HCT116 (cell line): ENCODE measurements around the gene LSM12. TPM values are rescaled to one million over a fixed set of nuclear protein-coding genes. Genes with fewer than 3 reads are reported as not detected.
"Not testable (repeated sequence)": the region's sequence is repeated elsewhere in the genome, so short reads cannot be mapped to it uniquely, and the experiment has no call there.

Experiments
- ATAC-seq: fragments of 200-7000 bp; cut with Tn5 transposase; 2 replicates; pipeline ENCODE4 v1.9.1; 2020; ENCODE audit warnings: mild to moderate bottlenecking, moderate library complexity
- BruUV-seq: library from RNA; stranded (reverse); fragments of 400-500 nt; replicated peaks from 2 replicates; lab custom pipeline; 2021; lab: Mats Ljungman, UMichigan
- CTCF ChIA-PET: fragments of 300-600 bp; sonication (Branson Sonifier 250); formaldehyde crosslinking; loops from one replicate; lab custom pipeline; 2021; ENCODE audit warnings: antibody characterized with exemption; lab: Charles Lee
- POLR2A ChIA-PET: fragments of 300-600, 350-600 bp; sonication (Branson Sonifier 250); formaldehyde crosslinking; loops from one replicate; lab custom pipeline; 2021; ENCODE audit warnings: antibody characterized with exemption; lab: Charles Lee
- RAD21 ChIA-PET, 2 experiments: fragments of 300-600 bp; sonication (Branson Sonifier 250); formaldehyde crosslinking; loops; one replicate each; lab custom pipeline; 2023; ENCODE audit warnings: low total read pairs in 2 of 2; ENCODE audit not compliant: uncharacterized antibody in 2 of 2, unreplicated experiment in 2 of 2, low non-redundant PET in 1 of 2; lab: Charles Lee
- DNase-seq: peaks from one replicate; pipeline ENCODE4 v3.0.0-alpha.2; 2010; ENCODE audit warnings: low read depth, low spot score
- H2AFZ ChIP-seq: fragments of 200-600 bp; shearing (Covaris generic), sonication (generic); 2 replicates; pipeline ENCODE4 v1.6.1; 2017; ENCODE audit warnings: low read depth, mixed run types, mixed read lengths, antibody characterized with exemption, low read length; ENCODE audit not compliant: poor library complexity, severe bottlenecking
- H3K27ac ChIP-seq: 2 replicates; pipeline ENCODE4 v1.5.1; 2012; ENCODE audit warnings: low read depth, low read length
- H3K27me3 ChIP-seq: fragments of 200-600 bp; sonication (generic); 2 replicates; pipeline ENCODE4 v1.6.1; 2016; ENCODE audit warnings: mixed run types, low read length, mixed read lengths; ENCODE audit not compliant: insufficient read depth
- H3K36me3 ChIP-seq, 2 experiments: fragments of 200-500 bp in 1 of 2; fragments of 200-600 bp in 1 of 2; sonication (Bioruptor generic) in 1 of 2; sonication (generic) in 1 of 2; 2 replicates each; pipeline versions ENCODE4 v1.5.1 to v1.6.1; 2014 to 2016; ENCODE audit warnings: low read length in 2 of 2, inconsistent platforms in 1 of 2, mixed read lengths in 1 of 2, mixed run types in 1 of 2; ENCODE audit not compliant: insufficient read depth in 2 of 2, control insufficient read depth in 1 of 2
- H3K4me1 ChIP-seq, 2 experiments: fragments of 200-600 bp in 1 of 2; sonication (generic) in 1 of 2; 2 replicates each; pipeline versions ENCODE4 v1.5.1 to v1.6.1; 2012 to 2017; ENCODE audit warnings: low read length in 2 of 2, inconsistent platforms in 1 of 2, mild to moderate bottlenecking in 1 of 2, mixed read lengths in 1 of 2, mixed run types in 1 of 2, moderate library complexity in 1 of 2; ENCODE audit not compliant: insufficient read depth in 2 of 2, control insufficient read depth in 1 of 2
- H3K4me2 ChIP-seq: fragments of 200-600 bp; sonication (generic); 2 replicates; pipeline ENCODE4 v1.6.1; 2017; ENCODE audit warnings: mixed run types, low read length, mixed read lengths
- H3K4me3 ChIP-seq, 2 experiments: fragments of 200-600 bp in 1 of 2; sonication (generic) in 1 of 2; replicated peaks in 1 of 2; 2 replicates each; pipeline ENCODE4 v1.5.1; 2011 to 2016; ENCODE audit warnings: low read length in 2 of 2, control low read depth in 1 of 2, low read depth in 1 of 2, mild to moderate bottlenecking in 1 of 2, mixed read lengths in 1 of 2, mixed run types in 1 of 2
- H3K79me2 ChIP-seq: fragments of 200-600 bp; sonication (generic); 2 replicates; pipeline ENCODE4 v1.6.1; 2017; ENCODE audit warnings: mild to moderate bottlenecking, mixed run types, low read length, moderate library complexity, mixed read lengths; ENCODE audit not compliant: insufficient read depth
- H3K9ac ChIP-seq: fragments of 200-600 bp; sonication (generic); 2 replicates; pipeline ENCODE4 v1.6.1; 2016; ENCODE audit warnings: low read length, mixed read lengths
- H3K9me2 ChIP-seq: fragments of 200-600 bp; sonication (generic), shearing (Covaris generic); 2 replicates; pipeline ENCODE4 v1.6.1; 2017; ENCODE audit warnings: mixed run types, mild to moderate bottlenecking, moderate library complexity; ENCODE audit not compliant: insufficient read depth
- H3K9me3 ChIP-seq, 2 experiments: fragments of 200-500 bp in 1 of 2; fragments of 200-600 bp in 1 of 2; sonication (Bioruptor generic) in 1 of 2; sonication (generic) in 1 of 2; 2 replicates each; pipeline ENCODE4 v1.6.1; 2014 to 2017; ENCODE audit warnings: low read length in 2 of 2, mixed read lengths in 2 of 2, inconsistent platforms in 1 of 2, low read depth in 1 of 2, mild to moderate bottlenecking in 1 of 2, mixed run types in 1 of 2, moderate library complexity in 1 of 2; ENCODE audit not compliant: control insufficient read depth in 1 of 2, insufficient read depth in 1 of 2
- H4K20me1 ChIP-seq: fragments of 200-600 bp; sonication (generic), shearing (Covaris generic); 2 replicates; pipeline ENCODE4 v1.6.1; 2017; ENCODE audit warnings: mixed run types, mild to moderate bottlenecking, moderate library complexity; ENCODE audit not compliant: insufficient read depth
- ZBTB33 ChIP-seq: IDR thresholded peaks from 2 replicates; pipeline ENCODE4 v1.6.1; 2011; ENCODE audit warnings: mild to moderate bottlenecking, low read length, moderate library complexity; ENCODE audit not compliant: insufficient replicate concordance; ENCODE audit errors: extremely low read depth
- intact Hi-C: fragments of 100-400 bp; cut with micrococcal nuclease; formaldehyde crosslinking; loops from 2 replicates; pipeline ENCODE4 v1.10.0; 2022
- total RNA-seq: library from RNA; stranded (reverse); gene quantifications from one replicate; pipeline ENCODE4 v1.2.1, GENCODE V29; 2021; ENCODE audit not compliant: unreplicated experiment

Gene LSM12
- total RNA-seq, 1 experiment from 2014 or later = 99.6 TPM

DNA sequence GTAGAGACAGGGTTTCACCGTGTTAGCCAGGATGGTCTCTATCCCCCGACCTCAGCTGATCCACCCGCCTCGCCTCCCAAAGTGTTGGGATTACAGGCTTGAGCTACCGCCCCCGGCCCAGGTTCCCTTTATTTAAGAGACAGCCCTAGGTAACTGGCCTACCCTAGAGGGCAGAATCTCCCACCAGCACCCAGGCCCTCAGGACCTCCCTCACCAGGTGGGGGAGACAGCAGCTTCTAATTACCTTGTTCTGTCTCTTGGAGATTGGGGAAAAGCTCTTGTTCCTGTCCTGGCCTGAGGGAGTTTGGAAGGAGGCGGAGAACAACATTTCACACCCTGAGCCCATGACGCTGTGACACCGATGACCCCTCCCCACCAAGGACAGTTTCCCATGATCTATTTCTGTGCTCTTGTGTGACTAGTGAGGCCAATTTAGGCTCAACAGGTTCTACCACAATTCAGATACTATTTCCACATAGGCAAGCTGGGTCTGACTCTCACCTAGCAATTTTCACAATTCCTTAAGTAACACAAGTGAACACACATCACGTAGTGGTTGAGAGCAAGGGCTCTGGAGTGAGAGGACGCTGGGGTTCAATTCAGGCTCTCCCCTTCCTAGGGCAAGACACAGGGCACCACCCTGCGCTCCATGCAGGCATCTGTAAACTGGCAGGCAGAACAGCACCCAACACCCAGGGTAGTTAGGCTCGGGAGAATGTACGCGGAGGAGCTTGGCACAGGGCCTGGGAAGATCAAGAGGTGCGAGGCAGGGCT lies 36.6 kb upstream of the LSM12 start:
- H3K79me2 ChIP-seq = no peaks in the 10 kb centered on the region
- H3K9me3 ChIP-seq = no peaks in the 10 kb centered on the region
- ChIA-PET RAD21 (no interaction called here), CTCF (no interaction called here), POLR2A (interaction anchor here (0.9 kb wide), 1 partner anchor 8 kb away, joined by 4 read pairs; no protein-coding TSS in a partner anchor)
- no peak for ATAC-seq
- H3K27me3 ChIP-seq = no peaks in the 10 kb centered on the region
- H4K20me1 ChIP-seq = no peaks in the 10 kb centered on the region
- intact Hi-C loops = no loop called here
- no peak overlapping the region for H2AFZ ChIP-seq
- DNase-seq = no peak
- no peak overlapping the region for H3K27ac ChIP-seq
- H3K4me1 ChIP-seq = peaks cover 4 to 15% of the 10 kb centered on the region in 2 experiments
- no peaks in the 10 kb centered on the region for H3K9me2 ChIP-seq
- no TSS peak for BruUV-seq
- no peak overlapping the region for H3K9ac ChIP-seq
- TF ChIP-seq ZBTB33 = no peak
- no peak overlapping the region for H3K4me2 ChIP-seq
- peaks cover 0 to 2% of the 10 kb centered on the region in 2 experiments; a peak in 1 of 4 replicates for H3K36me3 ChIP-seq
- no peak overlapping the region for H3K4me3 ChIP-seq

DNA sequence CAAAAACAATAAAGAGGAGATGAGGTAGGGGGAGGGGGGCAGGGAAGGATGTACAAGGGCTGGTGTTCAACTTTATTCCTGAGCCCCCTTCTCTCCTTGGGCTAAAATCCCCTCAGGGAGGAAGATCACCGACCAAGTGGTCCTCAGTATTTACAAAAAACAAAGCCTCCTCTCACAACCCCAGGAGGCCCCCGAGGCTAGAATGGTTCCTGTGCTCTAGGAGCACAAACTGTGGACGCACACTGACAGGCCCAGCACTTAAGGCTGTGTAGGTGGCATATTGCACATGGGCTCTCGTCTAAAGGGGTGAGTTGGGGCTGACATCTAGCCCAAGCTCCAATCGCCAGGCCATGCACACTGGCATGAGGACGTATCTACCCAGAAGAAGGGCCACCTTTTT lies 35.4 kb upstream of the LSM12 start:
- H4K20me1 ChIP-seq, H3K36me3 ChIP-seq, BruUV-seq, DNase-seq, ATAC-seq, POLR2A ChIA-PET, H3K4me2 ChIP-seq, intact Hi-C loops, H3K79me2 ChIP-seq, H2AFZ ChIP-seq, H3K9me3 ChIP-seq, H3K9me2 ChIP-seq, H3K27ac ChIP-seq, H3K9ac ChIP-seq, H3K4me3 ChIP-seq, H3K27me3 ChIP-seq, CTCF ChIA-PET: not testable (repeated sequence)
- H3K4me1 ChIP-seq = peaks cover 12 to 23% of the 10 kb centered on the region in 2 experiments
- RAD21 ChIA-PET = interaction anchor here in 1 of 2 experiments (0.7 kb wide), 1 partner anchor 15 kb away, joined by 4 read pairs; no protein-coding TSS in a partner anchor
